RCC 7860 (cell line): Measurements from ENCODE around the gene ATP2B2.

Experiments used
- DNase-seq: peaks from one replicate; pipeline ENCODE4 v3.0.0-alpha.2; 2015; ENCODE audit warnings: low spot score
- FAIRE-seq: peaks from 2 replicates; lab custom pipeline; 2012; peaks lifted over from hg19 to GRCh38; lab: Jason Lieb, UNC

The ATP2B2 gene

DNA sequence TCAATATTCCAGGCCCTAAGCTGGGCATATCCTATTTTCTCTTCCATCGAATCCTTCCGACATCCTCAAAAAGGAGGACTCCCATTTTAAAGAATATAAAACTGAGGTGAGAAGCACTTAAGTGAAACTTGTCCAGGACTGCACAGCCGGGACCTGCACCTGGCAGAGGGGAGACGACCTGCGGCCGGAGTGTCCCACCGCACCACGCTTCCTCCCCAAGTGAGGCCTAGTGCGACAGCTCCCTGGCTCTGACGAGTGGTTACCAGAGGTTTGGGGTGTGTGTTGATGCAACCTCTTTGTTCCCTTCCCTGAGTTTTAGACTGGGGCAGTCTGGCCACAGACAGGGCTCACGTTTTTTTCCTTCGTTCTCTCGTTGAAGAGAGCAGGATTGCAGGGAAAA, 24.9 kb upstream of the ATP2B2 start:
- FAIRE-seq (no peak), DNase-seq (no peak)

DNA sequence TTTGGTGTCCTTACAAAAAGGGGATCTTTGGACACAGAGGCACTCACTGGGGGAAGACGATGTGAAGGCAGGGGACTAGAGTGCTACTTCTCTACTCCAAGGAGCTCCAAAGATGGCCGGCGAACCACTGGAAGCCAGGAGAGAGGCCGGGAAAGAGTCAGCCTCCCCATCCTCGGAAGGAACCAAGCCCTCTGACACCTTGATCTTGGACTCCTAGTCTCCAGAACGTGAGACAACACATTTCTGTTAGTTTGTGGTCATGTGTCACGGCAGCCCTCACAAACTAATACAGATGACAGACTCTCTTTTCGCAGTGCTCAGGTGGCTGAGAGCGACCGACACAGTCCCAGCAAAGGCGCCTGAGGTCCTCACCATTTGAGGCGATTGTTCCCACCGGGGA, 24.4 kb upstream of the ATP2B2 start:
- DNase-seq (no peak), FAIRE-seq (no peak)

DNA sequence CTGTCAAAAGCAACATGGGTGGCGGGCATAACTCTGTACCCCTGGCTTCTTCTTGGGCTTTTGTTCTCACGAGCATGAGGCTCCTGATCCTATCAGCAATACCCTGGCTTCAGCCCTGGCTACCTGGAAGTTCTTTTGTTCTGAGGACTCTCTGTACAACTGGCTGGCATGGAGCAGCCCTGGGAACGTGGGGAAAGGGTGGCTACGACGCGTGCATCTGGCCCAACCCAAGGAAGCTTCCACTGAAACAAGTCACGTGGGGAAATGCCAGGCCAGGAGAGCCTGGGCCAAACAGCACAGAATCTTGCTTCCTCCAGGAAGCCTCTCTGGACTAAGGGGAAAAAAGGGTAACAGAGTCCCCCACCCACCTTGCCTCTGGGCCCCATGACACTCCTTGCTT, 22.7 kb upstream of the ATP2B2 start:
- FAIRE-seq (no peak), DNase-seq (no peak)

DNA sequence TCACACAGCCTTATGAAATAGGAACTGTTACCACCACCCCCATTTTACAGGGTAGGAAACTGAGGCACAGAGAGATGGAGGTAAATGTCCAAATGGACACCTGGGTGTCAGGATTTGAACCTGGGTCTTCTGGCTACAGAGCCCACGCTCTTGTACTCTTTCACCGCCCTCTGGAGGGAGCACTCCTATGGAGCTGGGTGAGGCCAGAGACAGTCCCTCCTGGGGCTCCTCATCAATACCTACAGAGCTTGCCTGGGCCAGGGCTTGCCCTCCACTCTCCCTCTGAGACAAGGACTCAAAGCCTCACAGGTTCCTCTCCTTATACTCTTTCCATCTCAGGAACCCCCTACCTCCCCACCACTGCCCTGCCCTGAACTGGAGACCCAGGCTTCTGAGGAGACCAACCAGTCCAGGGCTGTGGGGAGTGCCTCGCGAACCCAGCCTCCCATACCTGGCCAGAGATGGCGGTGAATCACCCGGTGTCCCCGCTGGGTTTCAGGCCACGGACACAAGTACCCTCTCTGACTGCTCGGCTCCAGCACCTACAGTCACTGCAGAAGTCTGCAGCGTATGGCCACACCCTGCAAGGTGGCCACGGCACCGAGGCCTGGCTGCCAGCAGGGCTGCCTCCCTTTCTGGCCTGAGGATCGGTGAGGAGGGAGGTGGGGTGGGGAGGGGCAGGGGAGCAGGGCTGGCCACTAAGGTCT, 22.1 kb upstream of the ATP2B2 start:
- DNase-seq, result no peak
- no peak for FAIRE-seq

DNA sequence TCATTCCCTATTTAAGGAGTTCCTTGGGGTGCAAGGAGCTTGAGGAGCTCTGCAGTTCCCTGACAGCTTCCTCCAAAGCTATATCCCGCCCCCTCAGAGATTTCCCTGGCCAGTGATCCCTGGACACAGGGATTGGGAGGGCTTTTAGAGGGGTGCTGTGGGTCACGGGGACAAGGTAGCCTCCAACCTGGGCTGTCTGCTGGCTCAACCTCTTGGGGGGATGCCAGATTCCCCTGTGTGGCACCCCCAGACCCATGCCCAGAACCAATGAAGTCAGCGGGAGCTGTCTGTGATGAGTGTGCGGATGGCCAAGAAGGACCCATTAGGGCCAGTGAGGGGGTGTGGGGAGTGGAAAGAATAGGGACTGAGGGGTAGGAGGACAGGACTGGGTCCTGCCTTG, 21.0 kb upstream of the ATP2B2 start:
- FAIRE-seq, result no peak
- DNase-seq, result no peak

DNA sequence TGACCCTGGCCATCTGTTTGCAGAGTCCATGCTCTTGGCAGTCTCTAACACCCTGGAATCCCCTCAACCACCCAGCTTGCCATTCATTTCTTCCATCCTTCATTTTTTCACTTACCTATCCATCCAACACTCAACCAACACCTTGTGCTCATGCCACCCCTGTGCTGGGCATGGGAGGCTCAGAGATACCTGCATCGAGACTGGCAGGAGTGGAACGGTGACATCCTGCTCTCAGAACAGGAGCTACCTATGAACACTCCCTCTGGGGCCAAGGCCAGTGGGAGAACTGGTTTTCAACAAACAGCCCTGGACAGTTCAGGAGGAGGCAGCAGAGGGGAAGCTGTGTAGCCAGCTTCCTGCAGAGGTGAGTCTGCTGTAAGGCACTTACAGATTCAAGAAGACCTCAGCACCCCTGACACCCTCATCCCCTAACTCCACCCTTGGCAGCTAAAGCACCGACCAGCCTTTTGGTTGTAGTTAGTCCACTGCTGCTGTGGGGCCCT, 19.5 kb upstream of the ATP2B2 start:
- no peak for DNase-seq
- FAIRE-seq, result no peak

DNA sequence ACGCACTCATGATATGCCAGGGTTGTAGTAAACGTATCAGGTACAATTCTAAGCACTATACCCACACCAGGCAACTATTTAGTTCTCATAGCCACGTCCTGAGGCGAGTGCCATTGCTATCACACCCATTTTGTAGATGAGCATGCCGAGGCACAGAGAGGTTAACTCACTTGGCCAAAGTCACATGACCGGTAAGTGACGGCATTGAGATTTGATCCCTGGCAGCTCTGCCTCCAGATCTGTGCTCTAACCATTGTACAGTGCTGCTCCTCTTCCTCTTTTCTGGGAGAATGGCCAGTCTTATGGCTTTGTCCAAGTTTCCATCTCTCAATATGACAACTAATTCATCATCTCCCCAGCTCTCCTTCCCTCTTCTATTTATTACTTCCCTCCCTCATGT, 18.9 kb upstream of the ATP2B2 start:
- no peak for FAIRE-seq
- no peak for DNase-seq

DNA sequence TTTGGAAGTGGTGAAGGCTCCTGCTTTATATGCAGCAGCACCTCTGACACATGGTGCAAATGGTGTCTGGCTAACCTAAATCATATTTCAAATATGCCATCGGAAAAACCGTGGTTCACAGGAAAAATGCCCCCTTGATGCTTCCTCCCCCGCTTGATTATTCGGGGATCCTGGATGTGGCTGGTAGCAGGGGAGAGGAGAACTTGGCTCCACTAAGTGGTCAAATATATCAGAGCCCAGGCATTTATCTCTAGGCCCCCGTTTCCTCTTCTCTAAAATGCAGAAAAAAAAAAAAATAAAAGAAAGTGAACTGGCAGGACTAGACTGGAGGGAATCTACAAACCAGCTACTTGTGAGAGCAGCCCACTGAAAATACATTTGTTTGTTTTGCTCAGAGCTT, 18.2 kb upstream of the ATP2B2 start:
- DNase-seq, result no peak
- FAIRE-seq, result no peak

DNA sequence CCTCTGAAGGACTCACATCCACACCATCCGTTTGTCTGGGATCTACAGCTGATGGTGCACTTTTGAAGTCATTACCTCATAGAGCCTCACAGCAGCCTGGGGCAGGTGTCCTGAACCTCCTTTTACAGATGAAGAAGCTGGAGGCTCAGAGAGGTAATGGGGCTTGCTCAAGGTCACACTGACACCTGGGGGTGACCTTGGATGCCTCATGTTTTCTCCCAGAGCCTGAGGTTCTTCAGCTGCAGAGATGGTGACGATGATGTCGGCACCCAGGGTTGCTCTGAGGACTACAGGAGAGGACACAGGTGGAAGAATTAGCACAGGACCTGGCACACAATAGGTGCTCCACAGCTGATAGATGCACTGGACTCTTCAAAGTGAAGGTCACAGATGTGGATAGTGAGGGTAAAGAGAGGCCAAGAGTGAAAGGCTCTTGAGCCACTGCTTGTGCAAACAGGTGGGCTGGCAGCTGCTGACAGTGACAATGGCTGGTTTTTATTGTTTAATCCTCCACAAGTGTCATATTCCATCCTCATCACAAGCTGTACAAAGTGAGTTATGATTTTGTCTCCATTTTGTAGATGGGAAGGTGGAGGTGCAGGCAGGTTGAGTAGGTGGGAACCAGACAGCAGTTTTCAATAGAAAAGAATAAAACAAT, 17.4 kb upstream of the ATP2B2 start:
- no peak for DNase-seq

DNA sequence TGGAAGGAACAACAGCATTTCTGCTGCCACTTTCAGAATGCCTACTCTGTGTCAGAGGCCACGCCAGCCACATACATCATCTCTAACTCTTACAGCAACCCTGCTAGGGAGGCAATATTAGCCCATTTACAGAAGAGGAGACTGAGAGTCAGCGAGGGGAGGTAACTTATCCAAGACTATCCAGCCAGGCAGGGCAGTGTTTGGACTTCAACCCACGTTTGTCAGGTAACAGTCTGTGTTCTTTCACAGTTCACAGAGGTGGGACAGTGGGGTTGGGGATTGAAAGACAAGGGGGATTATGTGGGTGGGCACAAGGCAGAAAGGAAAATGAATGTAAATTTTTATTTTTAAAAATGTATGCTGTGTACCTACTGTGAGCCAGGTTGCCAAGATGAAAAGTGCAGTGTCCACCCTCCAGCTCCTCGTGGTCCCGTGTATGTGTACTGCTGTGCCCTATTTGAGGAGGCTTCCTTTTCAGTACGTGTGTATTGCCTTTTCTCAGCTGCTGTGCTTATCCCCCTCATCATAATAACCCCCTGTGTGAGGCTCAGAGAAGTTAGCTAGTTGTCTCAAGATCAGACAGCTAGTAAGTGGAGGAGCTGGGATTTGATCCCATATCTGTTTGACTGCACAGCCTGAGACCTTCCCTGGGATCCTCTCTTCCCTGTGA, 16.5 kb upstream of the ATP2B2 start:
- FAIRE-seq (no peak), DNase-seq (no peak)

More for the DNA sequence above, 17.4 kb upstream of the ATP2B2 start:
- no peak for FAIRE-seq

DNA sequence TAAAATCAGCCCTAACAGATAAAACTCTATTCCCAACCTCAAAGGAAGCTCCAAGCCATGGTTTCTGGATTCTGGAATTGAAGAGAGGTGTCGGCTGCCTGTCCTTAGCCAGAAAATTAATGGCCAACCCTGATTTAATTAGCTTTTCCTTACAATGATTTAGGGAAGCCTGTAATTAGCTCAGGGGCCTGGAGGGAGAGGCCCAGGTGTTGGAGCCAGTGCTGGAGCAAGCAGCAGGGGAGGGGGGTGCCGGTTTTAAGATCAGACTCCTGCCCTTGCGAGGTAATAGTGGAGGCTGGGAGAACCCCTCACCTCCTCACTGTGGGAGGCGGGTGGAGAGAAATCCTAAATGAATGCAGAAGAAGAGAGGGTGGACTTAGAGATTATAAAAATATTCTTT, 14.7 kb upstream of the ATP2B2 start:
- no peak for DNase-seq

DNA sequence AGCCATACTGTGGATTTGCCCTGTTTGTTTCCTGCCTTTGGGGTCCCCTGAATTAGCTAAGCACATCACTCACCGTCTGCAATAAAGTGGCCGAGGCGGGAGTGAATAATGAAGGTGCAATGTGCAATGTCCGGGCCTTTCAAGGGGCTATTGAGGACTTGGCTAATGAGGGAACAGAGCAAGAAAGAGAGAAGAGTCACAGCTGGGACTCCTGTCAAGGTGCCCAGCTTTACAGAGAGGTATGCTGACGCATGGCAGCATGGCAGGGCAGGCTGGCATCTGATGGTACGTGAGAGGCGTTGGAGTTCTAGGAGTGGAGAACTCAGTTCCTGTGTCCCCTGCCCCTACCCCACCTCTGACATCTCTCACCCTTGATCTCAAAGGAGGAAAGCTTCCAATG, 13.8 kb upstream of the ATP2B2 start:
- no peak for DNase-seq
- FAIRE-seq, result no peak

More for the DNA sequence above, 14.7 kb upstream of the ATP2B2 start:
- no peak for FAIRE-seq

DNA sequence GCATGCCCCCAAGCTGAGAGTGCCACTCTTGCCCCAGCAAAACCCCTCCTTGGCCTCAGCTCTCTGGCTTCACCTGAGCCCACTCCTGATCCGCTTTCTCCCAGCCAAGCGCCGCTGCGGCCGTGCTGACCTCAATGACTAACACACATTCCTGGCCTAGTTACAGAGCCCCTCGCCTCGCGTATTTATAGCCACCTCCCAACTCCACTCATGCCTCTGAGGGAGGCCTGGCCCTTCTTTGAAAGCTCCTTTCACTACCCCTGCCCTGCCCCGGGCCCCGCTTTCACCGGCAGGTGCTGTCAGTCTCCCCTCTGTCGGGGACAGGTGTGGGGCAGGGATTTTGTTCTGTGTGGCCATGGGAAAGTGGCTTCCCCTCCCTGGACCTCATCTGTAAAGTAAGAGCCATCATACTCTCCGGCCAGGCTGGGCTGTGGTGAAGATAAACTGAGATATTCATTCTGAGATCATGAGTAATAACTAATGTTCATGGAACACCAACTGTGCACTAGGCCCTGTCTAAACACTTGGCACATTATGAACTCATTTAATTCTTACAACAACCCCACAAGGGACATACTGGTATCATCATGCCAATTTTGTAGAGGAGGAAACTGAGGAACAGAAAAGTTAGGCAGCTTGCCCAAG, 13.2 kb upstream of the ATP2B2 start:
- FAIRE-seq (peak; percentile 66), DNase-seq (peak; percentile 66)

DNA sequence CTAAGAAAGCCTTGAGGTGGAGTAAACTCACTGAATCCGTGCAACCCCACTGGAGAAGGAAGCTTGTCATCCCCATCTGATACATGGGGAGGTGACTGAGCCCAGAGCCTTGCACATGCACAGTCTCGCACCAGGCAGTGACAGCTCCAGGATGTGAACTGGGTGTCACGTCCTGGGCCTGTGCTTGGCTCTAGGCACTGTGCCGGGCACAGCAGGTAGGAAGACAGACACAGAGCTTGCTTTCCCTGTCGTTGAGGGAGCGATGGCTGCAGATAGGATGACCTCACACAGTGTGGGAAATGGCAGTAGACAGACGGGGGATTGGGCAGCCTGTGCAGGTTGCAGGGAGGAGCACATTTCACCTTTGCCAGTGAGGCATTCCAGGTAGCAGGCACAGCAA, 12.2 kb upstream of the ATP2B2 start:
- FAIRE-seq, result no peak
- DNase-seq, result no peak

DNA sequence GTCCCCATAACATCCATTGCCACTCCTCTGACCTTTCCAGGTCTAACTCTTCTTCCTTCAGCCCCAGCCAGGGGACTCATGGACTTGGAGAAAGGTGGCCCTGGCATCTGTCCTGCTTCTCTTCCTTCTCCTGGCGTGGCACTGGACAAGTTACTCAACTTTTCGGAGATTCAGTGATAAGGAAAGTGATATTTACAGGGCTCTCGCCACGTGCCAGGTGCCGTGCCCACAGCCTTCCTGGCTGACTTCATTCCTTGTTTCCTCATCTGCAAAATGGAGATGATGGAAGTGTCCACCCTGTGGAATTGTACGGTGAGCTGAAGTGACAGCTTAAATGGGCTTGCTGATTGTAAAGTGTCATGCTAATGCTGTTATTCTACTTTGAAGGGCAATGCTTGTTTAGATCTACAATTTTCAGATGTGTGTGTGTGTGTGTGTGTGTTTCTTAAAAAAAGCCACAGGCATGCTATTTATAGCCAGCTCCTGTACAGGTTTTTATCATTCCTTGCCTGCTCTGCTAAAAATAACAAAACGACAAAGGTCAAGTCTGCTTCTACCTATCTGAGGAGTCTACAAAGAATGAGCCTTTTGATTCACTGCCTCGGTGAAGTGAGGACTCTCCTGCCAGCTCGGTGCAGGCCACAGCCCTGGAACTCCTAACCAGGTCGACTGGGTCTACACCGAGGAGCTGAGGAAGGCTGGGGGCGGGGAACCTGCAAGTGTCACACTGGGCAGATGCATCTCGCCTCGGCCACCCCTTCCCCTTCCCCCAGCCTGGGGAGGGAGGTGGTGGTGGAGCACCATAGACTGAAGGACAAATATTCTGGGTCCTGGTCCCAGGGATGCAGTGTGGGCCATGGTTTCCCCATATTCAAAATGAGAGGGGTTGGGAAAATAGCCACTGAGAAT, 11.4 kb upstream of the ATP2B2 start:
- DNase-seq (no peak), FAIRE-seq (no peak)

DNA sequence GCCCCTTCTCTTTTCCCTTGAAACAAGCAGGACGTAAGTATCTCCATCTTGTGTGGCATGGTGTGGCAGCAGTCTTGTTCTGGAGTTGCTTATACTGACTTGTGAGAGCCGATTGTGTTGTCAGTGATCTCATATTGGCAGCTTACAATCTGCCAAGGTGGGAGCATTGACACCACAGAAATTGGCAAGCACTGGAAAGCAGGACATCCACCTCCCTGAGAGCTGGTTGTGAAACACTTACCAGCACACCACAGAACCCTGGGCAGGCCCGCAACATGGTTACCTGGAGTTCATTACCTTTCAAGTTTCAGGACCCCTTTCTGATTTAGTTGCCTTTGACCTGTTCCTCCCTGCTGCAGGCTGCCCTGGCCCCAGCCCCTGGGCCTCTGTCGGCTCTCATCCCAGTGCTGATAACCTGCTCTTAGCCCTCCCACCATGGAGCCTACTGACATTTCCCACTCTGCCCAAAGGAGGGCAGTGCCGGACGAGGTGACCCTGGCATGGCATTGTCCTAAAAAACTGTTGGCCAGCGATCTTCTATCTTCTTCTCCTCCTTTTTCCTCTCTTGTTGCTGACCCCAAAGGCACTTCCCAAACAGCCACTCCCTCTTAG, 10.6 kb upstream of the ATP2B2 start:
- no peak for FAIRE-seq
- DNase-seq, result no peak

DNA sequence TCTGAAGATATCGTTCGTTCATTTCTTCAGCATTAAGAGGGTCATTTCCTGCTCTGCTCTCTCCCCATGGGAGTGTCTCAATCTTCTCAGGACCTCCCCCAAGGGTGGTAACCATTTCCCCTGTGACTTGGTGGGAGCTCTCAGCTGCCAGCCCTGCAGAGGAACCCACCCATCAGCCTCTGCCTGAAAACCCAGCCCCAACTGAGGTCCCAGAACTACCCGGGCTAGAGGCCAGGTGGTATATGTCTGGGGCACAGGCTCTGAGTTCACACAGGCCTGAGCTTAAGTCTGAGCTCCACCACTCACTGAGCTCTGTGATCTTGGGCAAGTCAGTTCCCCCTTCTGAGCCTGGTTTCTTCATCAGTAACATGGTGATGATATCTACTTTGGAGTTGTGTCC, 10.0 kb upstream of the ATP2B2 start:
- FAIRE-seq, result no peak
- no peak for DNase-seq

DNA sequence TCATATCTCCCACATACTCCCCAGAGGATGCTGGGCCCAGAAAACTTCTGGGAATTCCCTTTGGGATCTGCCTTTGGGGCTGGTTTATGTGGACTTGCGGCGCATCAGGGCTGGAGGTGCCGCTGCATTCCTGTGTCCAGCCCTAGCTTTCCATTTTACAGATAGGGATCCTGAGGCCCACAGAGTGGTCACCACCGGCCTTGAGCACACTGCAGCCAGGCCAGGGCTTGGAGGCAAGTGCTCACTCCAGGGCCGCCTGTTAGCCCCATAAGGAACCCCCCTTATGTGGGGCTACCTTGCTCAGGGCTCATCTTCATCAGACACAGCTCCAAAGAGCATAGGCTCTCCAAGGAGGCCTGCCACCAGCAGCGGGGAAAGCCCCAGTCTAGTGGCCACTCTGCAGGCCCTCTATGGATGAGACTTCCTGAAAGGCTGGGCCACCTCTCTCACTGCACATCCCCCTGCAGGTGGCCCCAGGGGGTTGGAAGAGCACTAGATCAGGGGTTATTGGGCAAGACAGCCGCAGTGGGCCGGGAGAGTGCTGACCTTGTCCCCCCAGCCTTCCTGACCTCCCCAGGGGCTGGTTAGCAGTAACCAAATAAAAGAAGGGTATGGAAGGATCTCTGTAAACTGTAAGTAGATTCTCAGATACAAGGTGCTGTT, 9.2 kb upstream of the ATP2B2 start:
- no peak for FAIRE-seq
- DNase-seq, result no peak

DNA sequence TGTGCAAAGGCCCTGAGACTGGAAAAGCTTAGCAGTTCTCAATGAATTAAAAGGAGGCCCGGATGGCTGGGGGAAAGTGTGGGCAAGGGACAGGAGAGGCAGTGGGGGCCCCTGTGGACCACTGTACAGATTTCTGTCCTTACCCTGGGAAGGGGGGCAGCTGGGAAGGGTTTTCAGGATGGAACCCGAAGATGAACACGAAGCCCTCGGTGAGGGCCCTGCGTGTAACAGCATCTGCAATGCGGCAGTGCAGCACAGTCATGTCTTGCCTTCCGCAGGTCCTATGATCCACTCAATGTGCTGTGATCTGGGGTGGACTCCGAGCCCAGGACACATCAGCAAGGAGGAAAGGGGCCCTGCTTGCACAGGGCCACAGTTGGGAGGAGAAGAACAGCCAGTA, 7.9 kb upstream of the ATP2B2 start:
- no peak for FAIRE-seq
- DNase-seq, result no peak

DNA sequence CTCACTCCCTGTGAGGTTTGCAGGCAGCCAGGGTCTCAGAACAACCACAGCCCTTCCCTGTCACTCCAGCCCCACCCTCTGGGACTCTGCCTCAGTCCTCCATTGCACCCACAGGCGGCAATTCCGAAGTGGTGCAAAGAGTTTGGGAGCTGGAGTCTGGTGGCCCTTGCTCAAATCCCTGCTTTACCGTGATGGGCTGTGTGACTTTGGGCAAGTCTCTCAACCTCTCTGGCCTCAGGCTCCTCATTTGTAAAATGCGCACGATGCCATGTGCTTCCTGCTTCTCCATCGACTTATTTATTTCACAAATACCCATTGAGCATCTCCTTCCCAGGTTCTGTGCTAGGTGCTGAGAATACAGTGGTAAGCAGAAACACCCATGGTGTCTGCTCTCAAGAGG, 7.3 kb upstream of the ATP2B2 start:
- FAIRE-seq, result no peak
- DNase-seq, result no peak
